AG10803 (cell line): ENCODE measurements around the gene SAA2.
"Not testable (repeated sequence)": the region's sequence is repeated elsewhere in the genome, so short reads cannot be mapped to it uniquely, and the experiment has no call there.

Experiments used
- DNase-seq: peaks from one replicate; pipeline ENCODE4 v3.0.0; 2010; ENCODE audit warnings: low read depth
- H3K4me3 ChIP-seq: 2 replicates; pipeline ENCODE4 v1.5.1; 2011; ENCODE audit warnings: mild to moderate bottlenecking, low read length, control low read depth
- TF ChIP-seq, protein P1 (sequence below): conservative IDR thresholded peaks from 2 replicates; pipeline ENCODE4 v1.5.1; 2011; ENCODE audit warnings: mild to moderate bottlenecking, low read length, control low read depth, inconsistent platforms

Gene SAA2

DNA sequence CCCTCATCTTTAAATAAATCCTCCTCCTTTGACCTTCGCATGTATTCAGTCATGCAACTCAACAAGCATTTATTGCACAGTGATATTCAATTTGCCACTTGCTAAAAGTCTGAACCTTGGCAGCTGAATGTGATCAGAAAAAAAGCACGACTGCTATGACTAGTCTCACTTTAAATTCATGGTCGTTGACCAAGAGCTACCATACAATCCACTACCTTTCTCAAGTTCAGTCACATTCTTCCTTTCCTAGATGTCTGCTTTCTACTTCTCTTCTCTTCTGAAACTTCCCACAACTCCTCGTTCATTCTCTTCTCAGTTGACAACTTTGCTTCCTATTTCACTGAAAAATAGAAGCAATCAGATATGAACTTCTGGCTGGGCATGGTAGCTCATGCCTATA, 15.6 kb upstream of the SAA2 start:
- H3K4me3 ChIP-seq: no peak overlapping the region
- TF ChIP-seq, protein P1, sequence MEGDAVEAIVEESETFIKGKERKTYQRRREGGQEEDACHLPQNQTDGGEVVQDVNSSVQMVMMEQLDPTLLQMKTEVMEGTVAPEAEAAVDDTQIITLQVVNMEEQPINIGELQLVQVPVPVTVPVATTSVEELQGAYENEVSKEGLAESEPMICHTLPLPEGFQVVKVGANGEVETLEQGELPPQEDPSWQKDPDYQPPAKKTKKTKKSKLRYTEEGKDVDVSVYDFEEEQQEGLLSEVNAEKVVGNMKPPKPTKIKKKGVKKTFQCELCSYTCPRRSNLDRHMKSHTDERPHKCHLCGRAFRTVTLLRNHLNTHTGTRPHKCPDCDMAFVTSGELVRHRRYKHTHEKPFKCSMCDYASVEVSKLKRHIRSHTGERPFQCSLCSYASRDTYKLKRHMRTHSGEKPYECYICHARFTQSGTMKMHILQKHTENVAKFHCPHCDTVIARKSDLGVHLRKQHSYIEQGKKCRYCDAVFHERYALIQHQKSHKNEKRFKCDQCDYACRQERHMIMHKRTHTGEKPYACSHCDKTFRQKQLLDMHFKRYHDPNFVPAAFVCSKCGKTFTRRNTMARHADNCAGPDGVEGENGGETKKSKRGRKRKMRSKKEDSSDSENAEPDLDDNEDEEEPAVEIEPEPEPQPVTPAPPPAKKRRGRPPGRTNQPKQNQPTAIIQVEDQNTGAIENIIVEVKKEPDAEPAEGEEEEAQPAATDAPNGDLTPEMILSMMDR: no peak
- DNase-seq: no peak

GRCh38 chr11:18262681-18263350, 14.3 kb upstream of the SAA2 start:
- DNase-seq: peak; percentile 61
- H3K4me3 ChIP-seq: not testable (repeated sequence)

- DNase-seq: no peak
- TF ChIP-seq, protein P1: no peak
- H3K4me3 ChIP-seq: no peak overlapping the region
Measured at GRCh38 chr11:18261721-18262120, 13.3 kb upstream of the SAA2 start.

GRCh38 chr11:18259259-18259658, 10.8 kb upstream of the SAA2 start:
- no peak for DNase-seq
- H3K4me3 ChIP-seq: no peak overlapping the region
- TF ChIP-seq, protein P1: no peak

GRCh38 chr11:18254781-18255361, 6.4 kb upstream of the SAA2 start:
- no peak overlapping the region for H3K4me3 ChIP-seq
- no peak for DNase-seq
- TF ChIP-seq, protein P1: no peak

DNA sequence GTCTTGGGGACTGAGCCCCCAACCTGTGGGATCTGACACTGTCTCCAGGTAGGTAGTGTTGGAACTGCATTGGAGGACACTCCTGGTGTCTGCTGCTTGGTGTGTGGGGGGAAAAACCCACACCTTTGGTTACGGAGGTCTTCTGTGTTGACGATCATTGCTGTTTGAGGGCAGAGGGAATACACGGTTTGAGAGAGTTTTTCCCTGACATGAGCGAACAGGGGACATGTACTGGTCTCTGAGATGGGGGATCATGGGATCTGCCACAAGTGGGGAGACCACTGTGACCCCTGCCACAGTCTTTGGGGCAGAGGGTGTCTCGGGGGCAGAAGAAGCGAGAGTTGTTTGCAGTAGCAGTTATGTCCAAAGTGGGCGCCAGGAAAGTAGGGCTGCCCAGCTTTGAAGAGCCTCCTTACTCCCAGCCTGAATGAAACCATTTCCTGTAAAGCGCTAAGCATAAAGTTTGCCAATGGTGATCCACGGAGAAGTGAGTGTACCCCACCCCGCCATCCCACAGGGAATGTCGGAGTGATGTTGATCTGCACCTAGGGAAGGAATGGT, 5.4 kb upstream of the SAA2 start:
- no peak overlapping the region for H3K4me3 ChIP-seq
- DNase-seq: no peak
- TF ChIP-seq, protein P1: no peak

- DNase-seq: no peak
- no peak overlapping the region for H3K4me3 ChIP-seq
- TF ChIP-seq, protein P1: 0 out of 2 replicates have a peak, but pooled peaks have one; percentile 12
Measured at GRCh38 chr11:18253233-18253632, 4.8 kb upstream of the SAA2 start.

GRCh38 chr11:18247191-18247581, 1.3 kb downstream of the SAA2 start:
- not testable (repeated sequence) for DNase-seq, H3K4me3 ChIP-seq

DNA sequence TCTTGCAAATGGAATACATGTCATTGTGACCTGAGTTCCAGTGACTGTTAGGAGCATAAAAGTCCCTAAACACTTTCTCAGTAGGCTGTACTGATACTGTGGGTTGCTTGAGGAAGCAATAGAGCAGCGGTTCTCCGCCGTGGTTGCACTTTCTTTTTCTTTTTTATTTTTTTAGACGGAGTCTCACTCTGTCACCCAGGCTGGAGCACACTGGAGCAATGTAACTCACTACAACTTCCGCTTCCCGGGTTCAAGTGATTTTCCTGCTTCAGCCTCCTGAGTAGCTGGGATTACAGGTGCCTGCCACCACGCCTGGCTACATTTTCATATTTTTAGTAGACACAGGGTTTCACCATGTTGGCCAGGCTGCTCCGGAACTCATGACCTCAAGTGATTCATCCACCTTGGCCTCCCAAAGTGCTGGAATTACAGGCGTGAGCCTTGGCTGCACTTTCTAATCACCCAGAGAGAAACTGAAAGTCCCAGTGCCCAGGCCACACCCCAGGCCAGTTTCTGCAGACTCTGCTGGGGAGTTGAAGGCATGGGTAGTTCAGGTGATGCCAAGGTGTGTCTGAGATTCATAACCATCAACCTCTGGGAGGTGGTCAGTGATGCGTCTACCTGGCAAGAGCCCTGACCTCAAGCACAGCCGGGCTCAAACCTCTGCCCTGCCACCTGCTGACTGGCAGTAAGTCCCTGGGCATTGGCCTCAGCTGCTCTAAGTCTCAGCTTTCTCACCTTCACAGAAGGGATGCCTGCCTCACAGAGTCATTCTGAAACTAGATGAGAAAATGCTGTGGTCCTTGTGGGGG, 1.9 kb downstream of the SAA2 start:
- H3K4me3 ChIP-seq, DNase-seq: not testable (repeated sequence)
